KMS-11 (cell line): ENCODE data around the gene YPEL3.

Experiments used
- H2AFZ ChIP-seq: fragments of 200-600 bp; sonication (generic); 2 replicates; pipeline ENCODE4 v1.6.1; 2016; ENCODE audit warnings: antibody characterized with exemption, mixed run types, low read depth
- H3K27ac ChIP-seq: fragments of 200-600 bp; sonication (generic); 2 replicates; pipeline ENCODE4 v1.6.1; 2016; ENCODE audit warnings: mild to moderate bottlenecking, mixed run types
- H3K27me3 ChIP-seq: fragments of 200-600 bp; sonication (generic); 2 replicates; pipeline ENCODE4 v1.6.1; 2017; ENCODE audit warnings: mild to moderate bottlenecking, low read depth, mixed run types, moderate library complexity; ENCODE audit not compliant: insufficient read depth
- H3K36me3 ChIP-seq: fragments of 200-600 bp; sonication (generic); 2 replicates; pipeline ENCODE4 v1.6.1; 2017; ENCODE audit warnings: mild to moderate bottlenecking, mixed run types; ENCODE audit not compliant: insufficient read depth
- H3K4me1 ChIP-seq: fragments of 200-600 bp; sonication (generic); 2 replicates; pipeline ENCODE4 v1.6.1; 2016; ENCODE audit warnings: mild to moderate bottlenecking, low read depth, mixed run types; ENCODE audit not compliant: poor library complexity, severe bottlenecking
- H3K4me2 ChIP-seq: fragments of 200-600 bp; sonication (generic); 2 replicates; pipeline ENCODE4 v1.7.0; 2016; ENCODE audit warnings: mild to moderate bottlenecking, mixed run types
- H3K4me3 ChIP-seq: fragments of 200-600 bp; sonication (generic); IDR thresholded peaks from 2 replicates; pipeline ENCODE4 v1.6.1; 2017; ENCODE audit warnings: low read depth, low read length, mixed read lengths; ENCODE audit not compliant: insufficient read depth
- H3K79me2 ChIP-seq: fragments of 200-600 bp; sonication (generic); 2 replicates; pipeline ENCODE4 v1.6.1; 2016; ENCODE audit warnings: low read depth, mixed run types; ENCODE audit not compliant: insufficient read depth
- H3K9ac ChIP-seq: fragments of 200-600 bp; sonication (generic); 2 replicates; pipeline ENCODE4 v1.6.1; 2016; ENCODE audit warnings: mild to moderate bottlenecking, mixed run types
- H4K20me1 ChIP-seq: fragments of 200-600 bp; sonication (generic); 2 replicates; pipeline ENCODE4 v1.6.1; 2016; ENCODE audit warnings: mild to moderate bottlenecking, mixed run types; ENCODE audit not compliant: insufficient read depth
- CTCF ChIP-seq: fragments of 200-600 bp; sonication (generic); conservative IDR thresholded peaks from 2 replicates; pipeline ENCODE4 v1.6.1; 2017; ENCODE audit warnings: low read depth, mild to moderate bottlenecking, antibody characterized with exemption, low read length, moderate library complexity, mixed read lengths

Gene YPEL3

DNA sequence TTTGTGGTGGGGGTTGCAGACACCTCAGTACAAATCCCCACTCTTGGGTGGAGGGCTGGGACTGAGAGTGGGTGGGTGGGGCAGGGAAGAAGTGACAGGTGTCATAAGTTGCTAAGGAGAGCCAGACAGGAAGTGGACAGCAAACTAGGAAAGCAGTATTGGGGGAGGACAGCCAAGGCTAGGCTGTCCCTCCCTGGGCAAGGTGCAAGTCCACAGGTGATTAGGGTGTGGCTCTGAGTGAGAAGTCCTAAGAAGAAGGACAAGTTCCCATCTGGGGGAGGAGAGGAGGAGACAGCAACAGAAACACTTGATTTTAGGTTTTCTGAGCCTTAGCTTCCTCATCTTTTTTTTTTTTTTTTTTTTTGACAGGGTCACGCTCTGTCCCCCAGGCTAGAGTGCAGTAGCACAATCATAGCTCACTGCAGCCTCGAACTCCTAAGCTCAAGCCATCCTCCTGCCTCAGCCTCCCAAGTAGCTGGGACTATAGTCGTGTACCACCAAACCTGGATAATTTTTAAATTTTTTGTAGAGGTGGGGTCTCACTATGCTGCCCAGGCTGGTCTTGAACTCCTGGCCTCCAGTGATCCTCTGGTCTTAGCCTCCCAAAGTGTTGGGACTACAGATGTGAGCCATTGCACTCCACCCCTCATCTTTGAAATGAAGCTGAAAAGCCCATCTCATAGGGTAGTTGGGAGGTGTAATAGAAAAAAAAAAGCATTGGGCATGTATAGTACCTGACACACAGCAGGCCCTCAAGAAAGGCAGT lies 24.5 kb upstream of the YPEL3 start:
- Histone ChIP-seq H4K20me1 (no peaks in the 10 kb centered on the region), H3K27me3 (no peaks in the 10 kb centered on the region), H2AFZ (no peak overlapping the region), H3K4me3 (no peak overlapping the region), H3K36me3 (no peaks in the 10 kb centered on the region), H3K4me2 (no peak overlapping the region), H3K79me2 (no peaks in the 10 kb centered on the region), H3K4me1 (peaks cover 21% of the 10 kb centered on the region), H3K27ac (no peak overlapping the region), H3K9ac (no peak overlapping the region)
- TF ChIP-seq CTCF: no peak

DNA sequence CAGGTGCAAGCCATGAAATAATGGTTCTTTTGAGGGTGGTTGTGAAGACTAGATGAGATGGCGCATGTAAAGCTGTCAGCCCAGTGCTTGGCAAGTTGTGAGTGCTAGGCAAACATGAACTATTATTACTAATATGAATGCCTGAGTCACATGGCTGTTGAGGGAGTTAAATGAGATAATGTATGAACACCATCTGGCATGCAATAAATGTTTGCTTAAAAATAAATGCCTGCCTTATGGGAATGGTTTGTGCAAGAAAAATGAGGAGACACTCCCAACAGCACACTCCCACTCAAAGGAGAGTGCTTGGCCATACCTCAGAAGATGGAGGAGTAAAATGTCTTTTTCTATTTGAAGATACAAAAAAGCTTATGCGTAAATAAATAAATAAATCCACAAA lies 23.4 kb upstream of the YPEL3 start:
- H4K20me1 ChIP-seq: no peaks in the 10 kb centered on the region
- H3K4me1 ChIP-seq: peaks cover 32% of the 10 kb centered on the region
- H3K9ac ChIP-seq: no peak overlapping the region
- no peak overlapping the region for H3K4me2 ChIP-seq
- no peak overlapping the region for H3K4me3 ChIP-seq
- no peaks in the 10 kb centered on the region for H3K27me3 ChIP-seq
- no peaks in the 10 kb centered on the region for H3K79me2 ChIP-seq
- TF ChIP-seq CTCF: no peak
- no peak overlapping the region for H3K27ac ChIP-seq
- no peak overlapping the region for H2AFZ ChIP-seq
- no peaks in the 10 kb centered on the region for H3K36me3 ChIP-seq

- TF ChIP-seq CTCF: no peak
- Histone ChIP-seq H4K20me1 (no peaks in the 10 kb centered on the region), H3K36me3 (no peaks in the 10 kb centered on the region), H2AFZ (no peak overlapping the region), H3K4me3 (no peak overlapping the region), H3K4me2 (no peak overlapping the region), H3K4me1 (peaks cover 45% of the 10 kb centered on the region), H3K9ac (no peak overlapping the region), H3K27ac (no peak overlapping the region), H3K79me2 (no peaks in the 10 kb centered on the region), H3K27me3 (no peaks in the 10 kb centered on the region)
Measured at GRCh38 chr16:30117768-30118167, 21.8 kb upstream of the YPEL3 start.

GRCh38 chr16:30116291-30117207 lies 20.5 kb upstream of the YPEL3 start:
- Histone ChIP-seq H3K4me2 (no peak overlapping the region), H3K4me1 (peaks cover 36% of the 10 kb centered on the region), H3K4me3 (no peak overlapping the region), H3K36me3 (no peaks in the 10 kb centered on the region), H3K79me2 (no peaks in the 10 kb centered on the region), H4K20me1 (no peaks in the 10 kb centered on the region), H2AFZ (no peak overlapping the region), H3K9ac (no peak overlapping the region), H3K27me3 (no peaks in the 10 kb centered on the region), H3K27ac (no peak overlapping the region)
- no peak for TF ChIP-seq CTCF
